Measurements from ENCODE around the gene CAPZB.

DNA sequence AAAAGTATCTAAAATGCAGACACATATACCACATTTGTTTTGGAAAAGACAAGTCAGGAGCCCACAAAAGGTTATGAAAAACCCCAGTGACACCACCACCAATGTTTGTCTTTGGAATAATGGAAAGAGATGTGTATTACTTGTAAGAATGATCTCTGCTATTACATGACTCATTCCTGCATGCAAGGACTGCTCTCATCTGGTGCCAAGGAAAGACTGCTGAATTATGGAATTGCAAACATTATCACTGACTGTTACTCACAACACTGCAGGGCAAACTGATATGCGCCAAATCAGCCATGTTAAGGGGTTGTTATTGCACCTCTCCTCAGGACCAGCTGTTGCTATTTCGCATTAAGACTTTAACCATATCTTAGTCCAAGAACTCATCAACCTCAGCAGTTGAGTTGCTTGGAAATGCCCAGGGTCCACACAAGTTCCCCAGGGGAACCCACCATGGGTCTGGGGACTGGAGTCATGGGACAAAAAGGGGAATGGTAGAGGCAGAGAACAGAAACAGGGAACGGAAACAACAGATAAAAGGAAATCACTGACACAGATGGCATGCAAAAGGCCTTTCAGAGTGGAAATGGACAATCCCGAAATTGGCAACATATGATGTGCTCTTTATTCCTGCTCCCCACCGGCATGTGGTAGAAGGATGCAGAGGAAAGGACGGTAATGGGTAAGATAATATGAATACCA lies 34.4 kb downstream of the CAPZB start:
- TF ChIP-seq, protein P1, sequence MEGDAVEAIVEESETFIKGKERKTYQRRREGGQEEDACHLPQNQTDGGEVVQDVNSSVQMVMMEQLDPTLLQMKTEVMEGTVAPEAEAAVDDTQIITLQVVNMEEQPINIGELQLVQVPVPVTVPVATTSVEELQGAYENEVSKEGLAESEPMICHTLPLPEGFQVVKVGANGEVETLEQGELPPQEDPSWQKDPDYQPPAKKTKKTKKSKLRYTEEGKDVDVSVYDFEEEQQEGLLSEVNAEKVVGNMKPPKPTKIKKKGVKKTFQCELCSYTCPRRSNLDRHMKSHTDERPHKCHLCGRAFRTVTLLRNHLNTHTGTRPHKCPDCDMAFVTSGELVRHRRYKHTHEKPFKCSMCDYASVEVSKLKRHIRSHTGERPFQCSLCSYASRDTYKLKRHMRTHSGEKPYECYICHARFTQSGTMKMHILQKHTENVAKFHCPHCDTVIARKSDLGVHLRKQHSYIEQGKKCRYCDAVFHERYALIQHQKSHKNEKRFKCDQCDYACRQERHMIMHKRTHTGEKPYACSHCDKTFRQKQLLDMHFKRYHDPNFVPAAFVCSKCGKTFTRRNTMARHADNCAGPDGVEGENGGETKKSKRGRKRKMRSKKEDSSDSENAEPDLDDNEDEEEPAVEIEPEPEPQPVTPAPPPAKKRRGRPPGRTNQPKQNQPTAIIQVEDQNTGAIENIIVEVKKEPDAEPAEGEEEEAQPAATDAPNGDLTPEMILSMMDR (IDR thresholded peaks at IDR 0.05; ENCODE audit: low read depth, low read length) = no peak
- TF ChIP-seq MYC (IDR thresholded peaks at IDR 0.05; ENCODE audit: low read depth, low read length) (no peak), POLR2A (IDR thresholded peaks at IDR 0.05; ENCODE audit: extremely low read depth, insufficient read length) (no peak)

Measured in NB4 (cell line).